B cell (primary cell): ENCODE measurements around the gene CDYL2.

Experiments used
- EZH2 ChIP-seq: IDR thresholded peaks from 2 replicates; pipeline ENCODE4 v1.6.1; 2012; ENCODE audit warnings: borderline replicate concordance, low read depth, mild to moderate bottlenecking, moderate library complexity, low read length; ENCODE audit not compliant: insufficient read depth, poor library complexity, severe bottlenecking
- TF ChIP-seq, protein P1 (sequence below): fragments of 200-600 bp; IDR thresholded peaks from one replicate; pipeline ENCODE4 v1.8.0; 2022; ENCODE audit warnings: antibody characterized with exemption, mild to moderate bottlenecking

DNA sequence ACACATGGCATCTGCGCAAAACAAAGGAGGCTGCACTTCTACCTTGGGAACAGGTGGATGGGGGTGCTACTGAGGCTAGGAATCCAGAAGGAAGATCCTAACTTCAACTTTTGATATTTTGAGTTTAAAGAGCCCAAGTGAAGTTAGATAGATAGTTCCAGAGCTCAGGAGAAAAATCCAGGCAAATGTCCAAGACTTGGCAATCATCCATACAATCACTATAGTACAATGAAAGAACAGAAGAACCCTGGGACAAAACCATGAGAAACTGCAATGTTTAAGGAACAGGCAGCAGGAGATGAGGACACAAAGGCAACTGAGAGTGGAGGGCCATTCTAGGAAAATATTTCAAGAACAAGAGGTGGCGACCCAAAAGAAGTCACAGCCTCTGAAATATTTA, 12.4 kb downstream of the CDYL2 start:
- TF ChIP-seq, protein P1, sequence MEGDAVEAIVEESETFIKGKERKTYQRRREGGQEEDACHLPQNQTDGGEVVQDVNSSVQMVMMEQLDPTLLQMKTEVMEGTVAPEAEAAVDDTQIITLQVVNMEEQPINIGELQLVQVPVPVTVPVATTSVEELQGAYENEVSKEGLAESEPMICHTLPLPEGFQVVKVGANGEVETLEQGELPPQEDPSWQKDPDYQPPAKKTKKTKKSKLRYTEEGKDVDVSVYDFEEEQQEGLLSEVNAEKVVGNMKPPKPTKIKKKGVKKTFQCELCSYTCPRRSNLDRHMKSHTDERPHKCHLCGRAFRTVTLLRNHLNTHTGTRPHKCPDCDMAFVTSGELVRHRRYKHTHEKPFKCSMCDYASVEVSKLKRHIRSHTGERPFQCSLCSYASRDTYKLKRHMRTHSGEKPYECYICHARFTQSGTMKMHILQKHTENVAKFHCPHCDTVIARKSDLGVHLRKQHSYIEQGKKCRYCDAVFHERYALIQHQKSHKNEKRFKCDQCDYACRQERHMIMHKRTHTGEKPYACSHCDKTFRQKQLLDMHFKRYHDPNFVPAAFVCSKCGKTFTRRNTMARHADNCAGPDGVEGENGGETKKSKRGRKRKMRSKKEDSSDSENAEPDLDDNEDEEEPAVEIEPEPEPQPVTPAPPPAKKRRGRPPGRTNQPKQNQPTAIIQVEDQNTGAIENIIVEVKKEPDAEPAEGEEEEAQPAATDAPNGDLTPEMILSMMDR, result no peak
- no peak for TF ChIP-seq EZH2
